Esophagus (tissue), 2 donors: ENCODE measurements around the gene OCRL. TPM values are rescaled to one million over a fixed set of nuclear protein-coding genes. Genes with fewer than 3 reads are reported as not detected.

Experiments
- H3K27ac ChIP-seq, 2 donors: one replicate each; pipeline ENCODE4 v1.5.1; 2013; ENCODE audit warnings: low read depth in 2 of 2, mild to moderate bottlenecking in 2 of 2, inconsistent platforms in 1 of 2, low read length in 1 of 2, moderate library complexity in 1 of 2
- H3K27me3 ChIP-seq, 2 donors: one replicate each; pipeline ENCODE4 v1.6.1; 2013; ENCODE audit warnings: low read length in 2 of 2, control low read depth in 1 of 2, mild to moderate bottlenecking in 1 of 2; ENCODE audit not compliant: insufficient read depth in 2 of 2, control insufficient read depth in 1 of 2
- H3K36me3 ChIP-seq, 2 donors: one replicate each; pipeline ENCODE4 v1.6.1; 2013; ENCODE audit warnings: low read length in 1 of 2; ENCODE audit not compliant: control insufficient read depth in 2 of 2, insufficient read depth in 2 of 2
- H3K4me1 ChIP-seq, 2 donors: one replicate each; pipeline ENCODE4 v1.6.1; 2013; ENCODE audit warnings: low read length in 1 of 2; ENCODE audit not compliant: control insufficient read depth in 2 of 2, insufficient read depth in 2 of 2
- H3K4me3 ChIP-seq, 2 donors: one replicate each; pipeline ENCODE4 v1.5.1; 2013; ENCODE audit warnings: low read length in 2 of 2, mild to moderate bottlenecking in 2 of 2, low read depth in 1 of 2, moderate library complexity in 1 of 2
- H3K9me3 ChIP-seq, 2 donors: one replicate each; pipeline ENCODE4 v1.6.1; 2013; ENCODE audit warnings: mild to moderate bottlenecking in 2 of 2, low read depth in 1 of 2, low read length in 1 of 2, moderate library complexity in 1 of 2; ENCODE audit not compliant: control insufficient read depth in 2 of 2, insufficient read depth in 1 of 2
- WGBS, 2 donors: extraction: QIAGEN DNeasy Blood & Tissue Kit; methylation state at CpG; one replicate each; pipeline ENCODE4 v1.1.7; 2013; 5-methylcytosine and 5-hydroxymethylcytosine counted together
- polyA plus RNA-seq, 2 donors: library from polyadenylated mRNA; stranded (reverse); fragments of 200-250 nt; gene quantifications; one replicate each; pipeline ENCODE4 v1.2.3, GENCODE V29; 2013
- donor health status: healthy with polysubstance abuse.
- donor health status: Bipolar disorder and iron deficiency.

OCRL gene
- polyA plus RNA-seq, 2 donors = 6.4 to 7.5 TPM

- no peaks in the 10 kb centered on the region for H3K4me1 ChIP-seq
- H3K36me3 ChIP-seq = no peaks in the 10 kb centered on the region
- 77 to 85% methylated on average over 5 of the region's 5 CpGs for WGBS, 2 donors
- no peak overlapping the region for H3K4me3 ChIP-seq
- no peaks in the 10 kb centered on the region for H3K27me3 ChIP-seq
- H3K27ac ChIP-seq = no peak overlapping the region
- H3K9me3 ChIP-seq = no peaks in the 10 kb centered on the region
These were observed 74.6 kb downstream of the OCRL start for GRCh38 chrX:129614481-129615255.

- no peaks in the 10 kb centered on the region for H3K27me3 ChIP-seq
- H3K27ac ChIP-seq = no peak overlapping the region
- 59 to 64% methylated on average over 6 of the region's 6 CpGs for WGBS, 2 donors
- H3K9me3 ChIP-seq = no peaks in the 10 kb centered on the region
- no peaks in the 10 kb centered on the region for H3K36me3 ChIP-seq
- H3K4me1 ChIP-seq = no peaks in the 10 kb centered on the region
- no peak overlapping the region for H3K4me3 ChIP-seq
These were observed 77.4 kb downstream of the OCRL start for GRCh38 chrX:129617420-129617819.

DNA sequence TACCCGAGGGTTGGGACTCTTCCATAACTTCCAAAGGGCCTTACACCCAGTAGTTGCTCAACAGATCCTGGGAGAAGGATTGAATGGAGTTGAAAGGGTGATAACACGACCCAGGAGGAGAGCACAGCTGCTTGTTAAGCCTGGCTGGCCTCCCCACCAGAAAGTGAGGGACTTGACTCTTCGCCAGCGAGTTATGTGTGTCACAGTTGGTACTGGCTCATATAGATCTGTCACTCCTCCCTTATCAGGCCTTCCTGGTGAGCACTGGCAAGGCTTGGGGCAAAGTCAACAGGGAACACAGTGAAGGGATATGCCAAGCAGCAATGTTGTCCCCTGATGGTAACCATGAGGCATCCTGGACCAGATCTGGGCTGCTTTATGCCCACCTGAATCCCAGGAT is 78.9 kb downstream of the OCRL start:
- H3K36me3 ChIP-seq = no peaks in the 10 kb centered on the region
- no peaks in the 10 kb centered on the region for H3K27me3 ChIP-seq
- no peak overlapping the region for H3K4me3 ChIP-seq
- WGBS, 2 donors = 64 to 87% methylated on average over 4 of the region's 4 CpGs
- H3K4me1 ChIP-seq = no peaks in the 10 kb centered on the region
- no peak overlapping the region for H3K27ac ChIP-seq
- H3K9me3 ChIP-seq = no peaks in the 10 kb centered on the region

- Histone ChIP-seq H3K27me3 (no peaks in the 10 kb centered on the region), H3K36me3 (no peaks in the 10 kb centered on the region), H3K9me3 (no peaks in the 10 kb centered on the region), H3K4me3 (no peak overlapping the region), H3K27ac (no peak overlapping the region), H3K4me1 (no peaks in the 10 kb centered on the region)
- 63 to 64% methylated on average over 10 of the region's 10 CpGs for WGBS, 2 donors
These were observed 82.8 kb downstream of the OCRL start for GRCh38 chrX:129622757-129623301.

- Histone ChIP-seq H3K27me3 (no peaks in the 10 kb centered on the region), H3K9me3 (no peaks in the 10 kb centered on the region), H3K4me3 (no peak overlapping the region), H3K27ac (no peak overlapping the region), H3K36me3 (no peaks in the 10 kb centered on the region), H3K4me1 (no peaks in the 10 kb centered on the region)
- WGBS, 2 donors = 43 to 61% methylated on average over 3 of the region's 3 CpGs
These were observed 86.0 kb downstream of the OCRL start for GRCh38 chrX:129626026-129626425.

GRCh38 chrX:129629837-129630236 is 89.8 kb downstream of the OCRL start:
- peaks cover 0 to 3% of the 10 kb centered on the region in 2 donors for H3K4me1 ChIP-seq
- no peak overlapping the region for H3K4me3 ChIP-seq
- WGBS, 2 donors = 63 to 65% methylated on average over 7 of the region's 7 CpGs
- H3K36me3 ChIP-seq = no peaks in the 10 kb centered on the region
- H3K9me3 ChIP-seq = no peaks in the 10 kb centered on the region
- no peaks in the 10 kb centered on the region for H3K27me3 ChIP-seq
- H3K27ac ChIP-seq = no peak overlapping the region

DNA sequence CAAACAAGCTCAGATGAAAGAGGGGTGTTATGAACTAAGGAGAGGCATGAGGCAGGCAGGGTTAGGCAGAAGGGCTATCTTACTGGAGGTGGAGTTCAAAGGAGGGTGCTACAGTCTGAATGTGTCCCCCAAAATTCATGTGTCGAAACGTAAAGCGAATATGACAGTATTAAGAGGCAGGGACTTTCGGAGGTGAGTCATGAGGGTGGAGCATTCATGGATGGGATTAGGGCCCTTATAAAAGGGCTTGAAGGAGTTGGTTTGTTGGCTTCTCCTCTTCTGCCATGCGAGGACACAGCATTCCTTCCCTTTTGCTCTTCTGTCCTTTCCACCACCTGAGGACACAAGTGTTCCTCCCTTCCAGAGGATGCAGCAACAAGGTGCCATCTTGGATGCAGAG is 91.8 kb downstream of the OCRL start:
- Histone ChIP-seq H3K9me3 (no peaks in the 10 kb centered on the region), H3K27me3 (no peaks in the 10 kb centered on the region), H3K4me3 (no peak overlapping the region), H3K4me1 (peaks cover 0 to 3% of the 10 kb centered on the region in 2 donors), H3K27ac (no peak overlapping the region), H3K36me3 (no peaks in the 10 kb centered on the region)
- 45 to 69% methylated on average over 5 of the region's 5 CpGs for WGBS, 2 donors

DNA sequence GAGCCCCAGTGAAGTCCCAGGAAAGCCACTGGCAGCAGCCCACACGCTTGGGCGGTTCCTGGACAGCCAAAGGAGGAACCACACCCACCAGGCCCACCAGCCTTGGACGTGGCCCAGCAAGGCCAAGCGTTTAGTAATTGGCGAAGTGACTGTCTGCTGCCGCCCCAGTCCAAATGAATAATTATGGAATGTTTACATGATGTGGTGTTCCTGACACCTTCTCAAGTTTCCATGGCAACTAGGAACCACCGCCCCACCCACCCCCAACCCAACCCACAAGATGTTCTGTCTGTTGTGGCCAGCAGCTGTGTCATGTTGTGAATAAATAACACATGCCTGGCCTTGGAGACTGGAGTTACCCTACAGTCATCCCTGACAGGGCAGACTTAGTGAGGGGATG is 92.4 kb downstream of the OCRL start:
- no peaks in the 10 kb centered on the region for H3K27me3 ChIP-seq

GRCh38 chrX:129634541-129634940 is 94.5 kb downstream of the OCRL start:
- no peak overlapping the region for H3K27ac ChIP-seq
- H3K9me3 ChIP-seq = no peaks in the 10 kb centered on the region
- H3K36me3 ChIP-seq = no peaks in the 10 kb centered on the region
- 68 to 76% methylated on average over 7 of the region's 7 CpGs for WGBS, 2 donors
- H3K27me3 ChIP-seq = no peaks in the 10 kb centered on the region
- H3K4me3 ChIP-seq = no peak overlapping the region
- H3K4me1 ChIP-seq = peaks cover 0 to 5% of the 10 kb centered on the region in 2 donors

More for the DNA sequence above, 92.4 kb downstream of the OCRL start:
- Histone ChIP-seq H3K9me3 (no peaks in the 10 kb centered on the region), H3K36me3 (no peaks in the 10 kb centered on the region), H3K27ac (no peak overlapping the region), H3K4me1 (peaks cover 0 to 5% of the 10 kb centered on the region in 2 donors), H3K4me3 (no peak overlapping the region)
- WGBS, 2 donors = 58 to 70% methylated on average over 7 of the region's 7 CpGs

- 46 to 54% methylated on average over 8 of the region's 8 CpGs for WGBS, 2 donors
These were observed 96.2 kb downstream of the OCRL start for GRCh38 chrX:129636175-129636681.

More at GRCh38 chrX:129636175-129636681, 96.2 kb downstream of the OCRL start:
- no peak overlapping the region for H3K4me3 ChIP-seq
- no peaks in the 10 kb centered on the region for H3K9me3 ChIP-seq
- no peaks in the 10 kb centered on the region for H3K27me3 ChIP-seq
- H3K27ac ChIP-seq = no peak overlapping the region
- no peaks in the 10 kb centered on the region for H3K36me3 ChIP-seq
- H3K4me1 ChIP-seq = peaks cover 0 to 5% of the 10 kb centered on the region in 2 donors
